Myocyte (in vitro differentiated cells): ENCODE data around the gene POLR1E. TPM values are rescaled to one million over a fixed set of nuclear protein-coding genes. Genes with fewer than 3 reads are reported as not detected.

ENCODE experiments used
- DNase-seq: peaks from one replicate; pipeline ENCODE4 v3.0.0-alpha.2; 2012; ENCODE audit warnings: low read depth
- total RNA-seq: library from RNA; depleted of rRNA; stranded (reverse); fragments of >200 nt; gene quantifications from 2 replicates; pipeline ENCODE4 v1.2.3, GENCODE V29; 2014

POLR1E gene
- total RNA-seq, 1 donor from 2014 or later = 20.9 TPM

- no peak for DNase-seq
Observed at GRCh38 chr9:37531699-37532098, 46.0 kb downstream of the POLR1E start.

GRCh38 chr9:37534412-37534811, 48.7 kb downstream of the POLR1E start:
- DNase-seq = peak; percentile 56

- DNase-seq = no peak
Observed at GRCh38 chr9:37534901-37535300, 49.2 kb downstream of the POLR1E start.

GRCh38 chr9:37538099-37538498, 52.4 kb downstream of the POLR1E start:
- DNase-seq = no peak

GRCh38 chr9:37539634-37540033, 53.9 kb downstream of the POLR1E start:
- no peak for DNase-seq

GRCh38 chr9:37540634-37541033, 54.9 kb downstream of the POLR1E start:
- peak; percentile 41 for DNase-seq

GRCh38 chr9:37541465-37541864, 55.7 kb downstream of the POLR1E start:
- DNase-seq = no peak

GRCh38 chr9:37542488-37542887, 56.7 kb downstream of the POLR1E start:
- DNase-seq = no peak

- no peak for DNase-seq
Observed at GRCh38 chr9:37542895-37543294, 57.1 kb downstream of the POLR1E start.

GRCh38 chr9:37543468-37543867, 57.7 kb downstream of the POLR1E start:
- DNase-seq = no peak

- DNase-seq = no peak
Observed at GRCh38 chr9:37547328-37547878, 61.7 kb downstream of the POLR1E start.

- no peak for DNase-seq
Observed at GRCh38 chr9:37549527-37549926, 63.8 kb downstream of the POLR1E start.

GRCh38 chr9:37550781-37551180, 65.0 kb downstream of the POLR1E start:
- peak; percentile 41 for DNase-seq

- no peak for DNase-seq
Observed at GRCh38 chr9:37551468-37551867, 65.7 kb downstream of the POLR1E start.

- DNase-seq = no peak
Observed at GRCh38 chr9:37551888-37552287, 66.1 kb downstream of the POLR1E start.

Other genes with a start within 250 kb of the POLR1E start
- gene GRHPR, start 63.3 kb upstream of the POLR1E start, total RNA-seq = 218 and 267 TPM in 2 replicates
- 12.7 and 13.0 TPM in 2 replicates for gene ZBTB5, start 20.5 kb upstream of the POLR1E start, total RNA-seq
- gene FBXO10, start 90.4 kb downstream of the POLR1E start, total RNA-seq = 77.5 and 106 TPM in 2 replicates
- gene TOMM5, start 106.6 kb downstream of the POLR1E start, total RNA-seq = 107 and 109 TPM in 2 replicates
- 8.4 and 15.5 TPM in 2 replicates for gene FRMPD1, start 165.0 kb downstream of the POLR1E start, total RNA-seq